Caco-2 (cell line): ENCODE results near the gene RASGRF1. TPM values are rescaled to one million over a fixed set of nuclear protein-coding genes. Genes with fewer than 3 reads are reported as not detected.

Source experiments
- BruUV-seq: library from RNA; stranded (reverse); fragments of 400-500 nt; replicated peaks from 2 replicates; lab custom pipeline; 2021; lab: Mats Ljungman, UMichigan
- CTCF ChIA-PET: fragments of 300-600 bp; sonication (Branson Sonifier 250); formaldehyde crosslinking; loops from one replicate; lab custom pipeline; 2022; ENCODE audit warnings: antibody characterized with exemption; lab: Charles Lee
- POLR2A ChIA-PET: fragments of 300-600 bp; sonication (Branson Sonifier 250); formaldehyde crosslinking; loops from one replicate; lab custom pipeline; 2022; ENCODE audit warnings: antibody characterized with exemption; lab: Charles Lee
- DNase-seq, 2 experiments: peaks; one replicate each; pipeline versions ENCODE4 v3.0.0 to v3.0.0-alpha.2; 2020 to 2022
- H3K27me3 ChIP-seq: replicated peaks from 2 replicates; pipeline ENCODE4 v1.6.0; 2011; ENCODE audit warnings: low read length; ENCODE audit not compliant: control insufficient read depth, insufficient read depth
- H3K36me3 ChIP-seq: 2 replicates; pipeline ENCODE4 v1.5.1; 2011; ENCODE audit warnings: low read length; ENCODE audit not compliant: control insufficient read depth, insufficient read depth
- H3K4me1 ChIP-seq: fragments of 250-450 bp; sonication (Bioruptor Pico); 2 replicates; pipeline ENCODE4 v1.5.1; 2020; ENCODE audit warnings: mild to moderate bottlenecking
- H3K4me3 ChIP-seq: 2 replicates; pipeline ENCODE4 v1.5.1; 2011; ENCODE audit warnings: low read depth, mild to moderate bottlenecking, control low read depth, low read length
- H3K9me3 ChIP-seq: fragments of 250-450 bp; sonication (Bioruptor Pico); 2 replicates; pipeline ENCODE4 v1.5.1; 2020; ENCODE audit warnings: mild to moderate bottlenecking, moderate library complexity
- H3K27ac Mint-ChIP-seq: one replicate; pipeline ENCODE4 v1.8.0; 2022; ENCODE audit warnings: mixed read lengths; ENCODE audit not compliant: unreplicated experiment
- H3K27me3 Mint-ChIP-seq: one replicate; pipeline ENCODE4 v1.8.0; 2022; ENCODE audit warnings: mixed read lengths; ENCODE audit not compliant: insufficient read depth, unreplicated experiment
- H3K36me3 Mint-ChIP-seq: one replicate; pipeline ENCODE4 v1.8.0; 2022; ENCODE audit warnings: mild to moderate bottlenecking, mixed read lengths; ENCODE audit not compliant: insufficient read depth, unreplicated experiment
- H3K4me1 Mint-ChIP-seq: one replicate; pipeline ENCODE4 v1.8.0; 2022; ENCODE audit warnings: low read depth, mixed read lengths; ENCODE audit not compliant: unreplicated experiment
- H3K4me3 Mint-ChIP-seq: one replicate; pipeline ENCODE4 v1.8.0; 2022; ENCODE audit warnings: mild to moderate bottlenecking, moderate library complexity, mixed read lengths; ENCODE audit not compliant: unreplicated experiment
- H3K9me3 Mint-ChIP-seq: one replicate; pipeline ENCODE4 v1.8.0; 2022; ENCODE audit warnings: mixed read lengths; ENCODE audit not compliant: unreplicated experiment
- intact Hi-C: fragments of 100-400 bp; cut with micrococcal nuclease; formaldehyde crosslinking; loops from one replicate; pipeline ENCODE4 v1.10.0; 2022; ENCODE audit not compliant: unreplicated experiment
- total RNA-seq: library from RNA; stranded (reverse); gene quantifications from 2 replicates; pipeline ENCODE4 v1.2.3, GENCODE V29; 2022
- TF ChIP-seq, protein P1 (sequence below), 2 experiments: fragments of 200-600 bp in 1 of 2; IDR thresholded peaks; 1 replicate in 1 of 2; 2 replicates in 1 of 2; pipeline versions ENCODE4 v1.5.1 to v1.8.0; 2011 to 2022; ENCODE audit warnings: antibody characterized with exemption in 1 of 2, control low read depth in 1 of 2, inconsistent platforms in 1 of 2, low read depth in 1 of 2, low read length in 1 of 2, mild to moderate bottlenecking in 1 of 2, moderate library complexity in 1 of 2; ENCODE audit not compliant: insufficient read depth in 1 of 2, severe bottlenecking in 1 of 2, unreplicated experiment in 1 of 2

The RASGRF1 gene
- total RNA-seq, 1 experiment from 2014 or later = 0.57 TPM

DNA sequence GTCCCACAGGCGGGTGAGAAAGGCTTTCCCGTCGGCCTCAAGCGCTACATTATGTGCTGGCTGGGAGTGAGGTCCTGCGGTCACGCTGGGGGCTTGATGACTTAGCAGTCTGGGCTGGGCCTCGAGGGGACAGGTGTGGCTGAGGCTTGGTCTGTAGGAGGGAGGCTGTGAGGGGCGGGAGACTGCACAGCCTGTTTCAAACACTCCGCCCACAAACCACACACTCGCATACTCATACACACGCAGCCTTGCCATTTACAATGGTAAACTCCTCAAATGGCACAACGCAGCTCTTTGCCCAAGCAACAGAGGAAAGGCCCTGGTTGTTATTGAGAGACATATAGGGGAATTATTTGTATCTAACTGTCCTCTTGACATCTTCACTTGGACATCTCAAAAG lies 32.4 kb upstream of the RASGRF1 start:
- H3K9me3 ChIP-seq = no peaks in the 10 kb centered on the region
- BruUV-seq = no TSS peak
- ChIA-PET POLR2A (no interaction called here), CTCF (no interaction called here)
- H3K27me3 ChIP-seq = no peaks in the 10 kb centered on the region
- H3K4me3 Mint-ChIP-seq = no peak overlapping the region
- no peak overlapping the region for H3K27ac Mint-ChIP-seq
- no peaks in the 10 kb centered on the region for H3K4me1 ChIP-seq
- H3K4me1 Mint-ChIP-seq = no peaks in the 10 kb centered on the region
- no peak overlapping the region for H3K4me3 ChIP-seq
- DNase-seq = no peak
- H3K9me3 Mint-ChIP-seq = no peaks in the 10 kb centered on the region
- TF ChIP-seq, protein P1, sequence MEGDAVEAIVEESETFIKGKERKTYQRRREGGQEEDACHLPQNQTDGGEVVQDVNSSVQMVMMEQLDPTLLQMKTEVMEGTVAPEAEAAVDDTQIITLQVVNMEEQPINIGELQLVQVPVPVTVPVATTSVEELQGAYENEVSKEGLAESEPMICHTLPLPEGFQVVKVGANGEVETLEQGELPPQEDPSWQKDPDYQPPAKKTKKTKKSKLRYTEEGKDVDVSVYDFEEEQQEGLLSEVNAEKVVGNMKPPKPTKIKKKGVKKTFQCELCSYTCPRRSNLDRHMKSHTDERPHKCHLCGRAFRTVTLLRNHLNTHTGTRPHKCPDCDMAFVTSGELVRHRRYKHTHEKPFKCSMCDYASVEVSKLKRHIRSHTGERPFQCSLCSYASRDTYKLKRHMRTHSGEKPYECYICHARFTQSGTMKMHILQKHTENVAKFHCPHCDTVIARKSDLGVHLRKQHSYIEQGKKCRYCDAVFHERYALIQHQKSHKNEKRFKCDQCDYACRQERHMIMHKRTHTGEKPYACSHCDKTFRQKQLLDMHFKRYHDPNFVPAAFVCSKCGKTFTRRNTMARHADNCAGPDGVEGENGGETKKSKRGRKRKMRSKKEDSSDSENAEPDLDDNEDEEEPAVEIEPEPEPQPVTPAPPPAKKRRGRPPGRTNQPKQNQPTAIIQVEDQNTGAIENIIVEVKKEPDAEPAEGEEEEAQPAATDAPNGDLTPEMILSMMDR (IDR thresholded peaks at IDR 0.05; ENCODE audit: insufficient read depth in 1 of 2, low read depth in 1 of 2, low read length in 1 of 2, severe bottlenecking in 1 of 2, unreplicated experiment in 1 of 2) = no peak
- H3K27me3 Mint-ChIP-seq = peaks cover 7% of the 10 kb centered on the region
- intact Hi-C loops = no loop called here
- no peaks in the 10 kb centered on the region for H3K36me3 Mint-ChIP-seq
- no peaks in the 10 kb centered on the region for H3K36me3 ChIP-seq

DNA sequence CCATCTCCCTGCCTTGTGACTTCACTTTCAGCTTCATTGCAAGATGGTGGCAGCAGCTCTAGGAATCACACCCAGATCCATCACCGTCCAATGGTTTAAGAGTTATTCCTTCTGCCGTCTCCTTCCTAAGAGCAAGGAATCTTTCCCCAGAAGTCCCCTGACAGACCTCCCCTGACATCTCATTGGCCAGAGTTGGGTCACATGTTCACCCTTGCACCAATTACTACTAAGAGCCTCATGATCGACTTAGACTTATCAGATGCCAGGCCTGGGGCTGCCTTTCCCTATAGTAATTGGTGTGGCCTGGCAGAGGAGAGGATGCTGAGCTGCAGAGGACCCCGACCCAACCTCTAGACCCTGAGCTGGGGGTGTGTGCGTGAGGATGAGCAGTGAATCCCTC lies 31.8 kb upstream of the RASGRF1 start:
- ChIA-PET CTCF (no interaction called here), POLR2A (no interaction called here)
- Mint-ChIP-seq H3K27ac (no peak overlapping the region), H3K27me3 (peaks cover 8% of the 10 kb centered on the region), H3K36me3 (no peaks in the 10 kb centered on the region), H3K4me3 (no peak overlapping the region), H3K4me1 (no peaks in the 10 kb centered on the region), H3K9me3 (no peaks in the 10 kb centered on the region)
- H3K9me3 ChIP-seq = no peaks in the 10 kb centered on the region
- H3K4me3 ChIP-seq = no peak overlapping the region
- no peaks in the 10 kb centered on the region for H3K36me3 ChIP-seq
- no peaks in the 10 kb centered on the region for H3K4me1 ChIP-seq
- no peaks in the 10 kb centered on the region for H3K27me3 ChIP-seq
- DNase-seq = no peak
- TF ChIP-seq, protein P1 (IDR thresholded peaks at IDR 0.05; ENCODE audit: insufficient read depth in 1 of 2, low read depth in 1 of 2, low read length in 1 of 2, severe bottlenecking in 1 of 2, unreplicated experiment in 1 of 2) = no peak
- BruUV-seq = no TSS peak
- intact Hi-C loops = no loop called here

DNA sequence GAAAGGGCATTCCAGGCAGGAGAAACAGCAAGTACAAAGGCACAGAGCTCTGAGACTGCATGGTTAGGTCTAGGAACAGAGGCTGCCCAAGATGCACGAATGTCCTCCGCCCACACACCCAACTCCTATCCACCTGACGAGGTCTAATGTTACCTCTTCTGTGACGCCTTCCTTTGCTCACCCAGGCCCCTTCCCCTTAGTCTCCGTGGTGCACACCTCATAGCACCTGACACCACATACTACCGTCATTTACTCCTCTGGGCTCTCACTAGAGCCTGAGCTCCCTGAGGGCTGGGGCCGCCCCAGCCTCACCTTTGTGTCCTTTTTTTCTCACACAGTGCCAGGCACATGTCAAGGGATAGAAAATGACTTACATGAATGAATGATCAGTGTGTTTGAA lies 31.0 kb upstream of the RASGRF1 start:
- Mint-ChIP-seq H3K27ac (no peak overlapping the region), H3K27me3 (peaks cover 7% of the 10 kb centered on the region), H3K4me3 (no peak overlapping the region), H3K9me3 (no peaks in the 10 kb centered on the region), H3K36me3 (no peaks in the 10 kb centered on the region), H3K4me1 (no peaks in the 10 kb centered on the region)
- POLR2A ChIA-PET = no interaction called here
- H3K4me3 ChIP-seq = no peak overlapping the region
- no peaks in the 10 kb centered on the region for H3K36me3 ChIP-seq
- no peaks in the 10 kb centered on the region for H3K9me3 ChIP-seq
- no peak for DNase-seq
- no peaks in the 10 kb centered on the region for H3K27me3 ChIP-seq
- no peaks in the 10 kb centered on the region for H3K4me1 ChIP-seq
- TF ChIP-seq, protein P1 (IDR thresholded peaks at IDR 0.05; ENCODE audit: insufficient read depth in 1 of 2, low read depth in 1 of 2, low read length in 1 of 2, severe bottlenecking in 1 of 2, unreplicated experiment in 1 of 2) = no peak
- intact Hi-C loops = no loop called here
- no TSS peak for BruUV-seq
- CTCF ChIA-PET = no interaction called here
